ENCODE results near the gene OGG1. TPM values are rescaled to one million over a fixed set of nuclear protein-coding genes. Genes with fewer than 3 reads are reported as not detected.

Gene OGG1
- total RNA-seq, 2 experiments from 2014 or later: 42.3 to 47.9 TPM

DNA sequence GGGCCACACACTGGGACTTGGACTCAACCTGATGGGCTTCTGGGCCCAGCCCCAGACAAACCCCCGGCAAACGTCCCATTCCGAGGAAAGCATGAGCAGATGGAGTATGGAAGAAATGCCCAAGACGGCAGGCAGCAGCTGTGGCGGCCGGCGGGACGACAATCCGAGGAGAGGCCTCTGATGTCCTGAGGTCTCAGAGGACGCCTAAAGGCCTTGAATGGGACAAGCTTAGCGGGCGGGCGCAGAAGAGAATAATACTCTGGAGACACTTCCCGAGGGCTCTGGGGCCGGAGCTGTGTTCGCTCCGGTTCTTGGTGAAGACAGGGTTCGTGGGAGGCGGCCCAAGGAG lies 482 bp upstream of the OGG1 start:
- Mint-ChIP-seq H3K36me3 (ENCODE audit: low read depth) (peaks cover 60% of the 10 kb centered on the region), H3K9me3 (no peaks in the 10 kb centered on the region), H3K4me3 (peak overlapping the region; percentile 94), H3K27ac (peak overlapping the region; percentile 96), H3K27me3 (no peaks in the 10 kb centered on the region), H3K4me1 (peaks cover 38% of the 10 kb centered on the region)
- no peak for DNase-seq
- ChIA-PET CTCF (interaction anchor here (0.8 to 11.1 kb wide), 2 partner anchors 14 to 43 kb away, joined by 3 to 93 read pairs; partner anchors contain the start of genes ARPC4, BRPF1 and TADA3), POLR2A (interaction anchor here (0.9 kb wide), 1 partner anchor 59 kb away, joined by 3 read pairs; no protein-coding TSS in a partner anchor)

DNA sequence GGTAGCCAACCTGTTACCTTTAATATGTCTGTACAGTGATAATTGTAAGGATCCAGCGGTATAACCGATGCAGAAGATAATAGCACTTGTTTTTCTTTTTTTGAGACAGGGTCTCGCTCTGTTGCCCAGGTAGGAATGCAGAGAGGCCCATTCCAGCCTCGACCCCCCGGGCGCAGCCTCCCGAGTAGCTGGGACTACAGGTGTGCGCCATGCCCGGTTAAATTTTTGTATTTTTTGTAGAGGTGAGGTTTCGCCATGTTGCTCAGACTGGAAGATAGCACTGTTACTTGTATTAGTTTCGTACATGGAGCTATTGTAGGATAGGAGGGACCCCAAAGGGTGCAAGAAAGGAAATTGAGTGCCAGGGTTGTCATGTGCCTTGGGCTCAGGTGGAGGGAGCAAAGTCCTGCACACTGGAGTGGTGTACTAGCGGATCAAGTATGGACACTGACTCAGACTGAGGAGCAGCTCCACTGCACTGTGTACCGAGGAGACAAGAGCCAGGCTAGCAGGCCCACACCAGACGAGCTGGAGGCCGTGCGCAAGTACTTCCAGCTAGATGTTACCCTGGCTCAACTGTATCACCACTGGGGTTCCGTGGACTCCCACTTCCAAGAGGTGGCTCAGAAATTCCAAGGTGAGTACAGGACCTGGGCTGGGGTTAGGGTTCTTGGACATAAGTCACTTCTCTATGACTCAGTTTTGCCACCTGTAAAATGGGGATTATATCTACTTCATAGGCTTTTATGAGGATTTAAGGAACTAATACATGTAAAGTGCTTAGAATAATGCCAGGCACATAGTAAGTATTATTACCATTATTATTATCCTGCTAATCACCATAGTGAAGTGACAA lies 1.0 kb downstream of the OGG1 start:
- ChIA-PET CTCF (interaction anchor here (0.6 to 11.1 kb wide), 3 partner anchors 12 to 57 kb away, joined by 3 to 93 read pairs (median 4); partner anchors contain the start of gene BRPF1), POLR2A (no interaction called here)
- H3K27ac Mint-ChIP-seq: peak overlapping the region; percentile 96
- peaks cover 50% of the 10 kb centered on the region for H3K4me1 Mint-ChIP-seq
- peak overlapping the region; percentile 94 for H3K4me3 Mint-ChIP-seq
- no peak for DNase-seq
- no peaks in the 10 kb centered on the region for H3K27me3 Mint-ChIP-seq
- H3K36me3 Mint-ChIP-seq (ENCODE audit: low read depth): peaks cover 63% of the 10 kb centered on the region
- no peaks in the 10 kb centered on the region for H3K9me3 Mint-ChIP-seq

DNA sequence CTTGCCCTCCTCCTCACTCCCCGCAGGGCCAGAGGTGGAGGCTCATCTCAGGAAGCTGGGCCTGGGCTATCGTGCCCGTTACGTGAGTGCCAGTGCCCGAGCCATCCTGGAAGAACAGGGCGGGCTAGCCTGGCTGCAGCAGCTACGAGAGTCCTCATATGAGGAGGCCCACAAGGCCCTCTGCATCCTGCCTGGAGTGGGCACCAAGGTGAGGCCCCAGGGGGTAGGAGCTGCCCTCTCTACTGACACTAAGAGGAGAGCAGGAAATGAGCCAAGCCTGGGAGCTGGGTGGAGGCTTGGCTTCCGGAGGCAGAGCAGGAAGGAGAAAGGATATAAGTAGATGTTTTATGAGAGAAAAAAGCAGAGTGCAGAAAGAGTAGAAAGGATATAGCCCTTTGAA lies 4.9 kb downstream of the OGG1 start:
- CTCF ChIA-PET: interaction anchor here (1.0 to 2.0 kb wide), 4 partner anchors 8 to 14 kb away, joined by 4 to 5 read pairs (median 5); no protein-coding TSS in a partner anchor
- H3K9me3 Mint-ChIP-seq: no peaks in the 10 kb centered on the region
- peak overlapping the region; percentile 17 for H3K27ac Mint-ChIP-seq
- POLR2A ChIA-PET: no interaction called here
- H3K4me3 Mint-ChIP-seq: peak overlapping the region; percentile 12
- H3K4me1 Mint-ChIP-seq: peaks cover 36% of the 10 kb centered on the region
- DNase-seq: no peak
- no peaks in the 10 kb centered on the region for H3K27me3 Mint-ChIP-seq
- H3K36me3 Mint-ChIP-seq (ENCODE audit: low read depth): peaks cover 56% of the 10 kb centered on the region

DNA sequence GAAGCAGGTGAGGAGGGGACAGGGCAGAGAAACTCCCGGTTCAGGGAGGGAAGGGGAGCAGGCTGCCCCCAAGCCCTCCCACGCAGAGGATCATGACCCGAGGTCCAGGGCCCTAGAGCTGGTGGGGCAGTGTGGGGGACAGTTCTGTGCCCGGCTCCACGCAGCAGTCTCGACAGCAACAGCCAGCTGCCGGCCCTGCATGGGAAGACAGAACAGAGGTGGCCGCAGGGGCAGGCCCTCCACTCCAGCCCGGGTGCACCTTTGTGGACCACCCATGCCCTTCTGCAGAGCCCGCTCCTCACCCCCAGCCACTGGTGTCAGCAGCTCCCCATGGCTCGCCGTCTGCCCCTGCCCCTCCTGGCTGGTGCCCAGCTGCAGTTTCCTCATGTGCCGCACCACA lies 7.7 kb downstream of the OGG1 start:
- H3K4me1 Mint-ChIP-seq: peaks cover 19% of the 10 kb centered on the region
- peaks cover 51% of the 10 kb centered on the region for H3K36me3 Mint-ChIP-seq (ENCODE audit: low read depth)
- H3K27ac Mint-ChIP-seq: peak overlapping the region; percentile 41
- DNase-seq: no peak
- no peak overlapping the region for H3K4me3 Mint-ChIP-seq
- H3K9me3 Mint-ChIP-seq: no peaks in the 10 kb centered on the region
- H3K27me3 Mint-ChIP-seq: no peaks in the 10 kb centered on the region
- ChIA-PET CTCF (no interaction called here), POLR2A (no interaction called here)

DNA sequence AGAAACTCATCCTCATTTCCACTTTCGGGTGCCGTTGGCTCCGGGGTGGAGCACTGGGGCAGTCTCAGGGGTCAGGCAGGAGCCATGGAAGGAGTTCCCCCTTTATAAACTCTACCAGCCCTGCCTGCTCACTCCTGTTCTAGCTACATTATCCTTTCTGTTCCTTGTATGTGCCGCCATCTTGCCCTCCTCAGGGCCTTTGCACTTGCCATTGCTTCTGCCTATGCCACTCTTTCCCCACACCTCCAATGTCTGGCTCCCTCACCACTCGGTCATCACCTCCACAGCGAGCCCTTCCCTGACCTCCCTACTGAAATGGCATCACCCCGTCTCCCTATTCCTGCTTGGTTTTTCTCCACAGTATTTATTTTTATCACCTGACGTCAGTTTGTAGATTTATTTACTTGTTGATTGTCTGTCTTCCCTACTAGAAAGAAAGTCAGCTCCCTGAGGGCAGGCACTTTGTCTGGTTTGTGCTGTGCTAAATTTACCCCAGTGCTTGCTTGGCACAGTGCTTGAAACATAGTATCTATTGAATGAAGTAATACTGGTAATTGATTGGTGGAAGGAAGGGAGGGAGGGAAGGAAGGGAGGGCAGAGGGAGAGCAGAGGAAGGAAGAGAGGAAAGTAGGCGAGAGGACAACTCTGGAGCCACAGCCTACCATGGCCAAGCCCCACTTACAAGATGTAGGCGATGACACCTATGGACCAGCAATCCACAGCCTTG lies 11.2 kb downstream of the OGG1 start:
- POLR2A ChIA-PET: no interaction called here
- no peak overlapping the region for H3K4me3 Mint-ChIP-seq
- no peaks in the 10 kb centered on the region for H3K27me3 Mint-ChIP-seq
- DNase-seq: no peak
- H3K4me1 Mint-ChIP-seq: no peaks in the 10 kb centered on the region
- H3K36me3 Mint-ChIP-seq (ENCODE audit: low read depth): peaks cover 39% of the 10 kb centered on the region
- no peak overlapping the region for H3K27ac Mint-ChIP-seq
- no peaks in the 10 kb centered on the region for H3K9me3 Mint-ChIP-seq
- CTCF ChIA-PET: interaction anchor here (0.8 to 1.4 kb wide), 2 partner anchors 16 to 19 kb away, joined by 3 to 5 read pairs; no protein-coding TSS in a partner anchor

DNA sequence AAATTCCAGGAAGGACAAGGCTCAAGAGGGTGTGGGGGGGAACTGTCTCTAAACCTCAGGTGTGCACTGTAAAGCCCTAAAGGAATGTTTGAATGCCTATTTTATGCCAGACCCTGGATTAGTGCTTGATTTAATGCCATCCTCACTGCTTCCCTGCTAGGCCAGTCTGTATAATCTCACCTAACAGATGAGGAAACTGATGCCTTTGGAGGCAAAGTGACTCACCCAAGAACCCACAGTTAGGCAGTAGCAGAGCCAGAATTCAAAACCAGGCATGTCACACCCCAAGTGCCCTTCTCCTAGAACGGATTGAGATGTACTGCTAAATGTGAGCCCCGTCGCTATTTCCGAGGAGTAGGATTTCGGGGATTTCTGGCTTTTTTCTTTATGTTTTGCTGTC lies 12.2 kb downstream of the OGG1 start:
- no peak for DNase-seq
- Mint-ChIP-seq H3K9me3 (no peaks in the 10 kb centered on the region), H3K27me3 (no peaks in the 10 kb centered on the region), H3K4me1 (peaks cover 2% of the 10 kb centered on the region), H3K4me3 (no peak overlapping the region), H3K27ac (no peak overlapping the region), H3K36me3 (ENCODE audit: low read depth) (peaks cover 32% of the 10 kb centered on the region)
- CTCF ChIA-PET: interaction anchor here (0.6 kb wide), 1 partner anchor 19 kb away, joined by 3 read pairs; no protein-coding TSS in a partner anchor
- POLR2A ChIA-PET: no interaction called here

DNA sequence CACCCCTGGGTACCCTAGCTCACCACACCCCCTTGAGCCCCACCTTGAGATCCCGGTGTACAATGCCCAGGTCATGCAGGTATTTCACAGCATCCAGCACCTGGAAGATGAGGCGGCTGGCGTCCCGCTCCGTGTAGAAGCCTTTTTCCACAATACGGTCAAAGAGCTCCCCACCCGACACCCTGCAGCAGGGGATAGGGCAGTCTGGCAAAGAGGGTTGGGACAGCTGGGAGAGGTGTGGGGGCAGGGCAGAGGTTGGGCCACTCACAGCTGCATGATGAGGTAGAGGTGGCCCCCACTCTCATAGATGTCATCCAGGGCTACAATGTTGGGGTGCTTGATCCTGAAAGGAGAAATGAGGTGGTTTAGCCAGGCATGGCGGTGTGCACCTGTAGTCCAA lies 13.1 kb downstream of the OGG1 start:
- Mint-ChIP-seq H3K27me3 (no peaks in the 10 kb centered on the region), H3K9me3 (no peaks in the 10 kb centered on the region), H3K36me3 (ENCODE audit: low read depth) (peaks cover 27% of the 10 kb centered on the region), H3K4me1 (peaks cover 11% of the 10 kb centered on the region), H3K4me3 (no peak overlapping the region), H3K27ac (no peak overlapping the region)
- CTCF ChIA-PET: interaction anchor here (1.2 to 1.3 kb wide), 4 partner anchors 9 to 12 kb away, joined by 3 to 5 read pairs (median 4); partner anchors contain the start of gene OGG1
- POLR2A ChIA-PET: no interaction called here
- no peak for DNase-seq

DNA sequence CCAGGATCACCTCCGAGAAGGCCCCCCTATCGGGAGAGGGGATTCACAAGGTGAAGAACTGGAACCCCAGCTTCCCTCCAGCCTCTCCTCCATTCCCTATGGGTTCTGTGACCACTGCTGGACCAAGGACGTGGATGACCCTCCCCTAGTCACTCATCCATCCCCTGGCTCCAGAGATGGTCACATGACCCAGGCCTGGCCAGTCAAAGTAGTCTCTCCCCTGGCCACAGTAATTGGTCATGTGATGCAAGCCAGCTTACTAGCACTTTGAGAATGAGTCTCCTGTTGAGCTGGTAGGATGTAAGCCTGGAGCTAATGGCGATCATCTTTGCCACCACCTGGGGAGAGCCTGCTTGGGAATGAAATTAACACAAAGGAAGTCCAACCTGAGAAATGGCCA lies 16.1 kb downstream of the OGG1 start:
- H3K4me1 Mint-ChIP-seq: peaks cover 36% of the 10 kb centered on the region
- ChIA-PET POLR2A (no interaction called here), CTCF (interaction anchor here (1.1 kb wide), 1 partner anchor 14 kb away, joined by 5 read pairs; no protein-coding TSS in a partner anchor)
- H3K4me3 Mint-ChIP-seq: no peak overlapping the region
- H3K27me3 Mint-ChIP-seq: no peaks in the 10 kb centered on the region
- no peak overlapping the region for H3K27ac Mint-ChIP-seq
- H3K9me3 Mint-ChIP-seq: no peaks in the 10 kb centered on the region
- no peak for DNase-seq
- H3K36me3 Mint-ChIP-seq (ENCODE audit: low read depth): peaks cover 9% of the 10 kb centered on the region

DNA sequence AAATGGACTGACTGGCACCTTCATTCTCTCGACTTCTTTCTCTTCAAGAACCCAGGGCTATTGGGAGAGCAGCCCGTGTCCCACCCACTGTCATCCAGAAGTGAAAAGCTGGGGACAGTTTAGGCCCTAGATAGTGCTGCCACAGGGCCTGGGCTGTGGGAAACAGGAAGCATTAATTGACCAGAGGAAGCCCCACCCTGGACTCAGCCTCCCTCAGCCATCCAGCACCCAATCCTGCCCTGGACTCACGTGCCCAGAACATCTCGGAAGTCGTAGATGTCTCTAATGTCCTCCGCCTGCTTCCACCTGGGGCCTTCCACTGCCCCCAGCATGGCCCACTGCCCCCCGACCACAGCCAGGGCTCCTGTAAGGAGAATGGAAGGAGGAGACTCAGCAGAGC lies 17.7 kb downstream of the OGG1 start:
- H3K36me3 Mint-ChIP-seq (ENCODE audit: low read depth): peaks cover 5% of the 10 kb centered on the region
- no peak overlapping the region for H3K4me3 Mint-ChIP-seq
- H3K27me3 Mint-ChIP-seq: no peaks in the 10 kb centered on the region
- ChIA-PET CTCF (interaction anchor here (0.8 to 1.4 kb wide), 2 partner anchors 13 to 16 kb away, joined by 3 to 5 read pairs; no protein-coding TSS in a partner anchor), POLR2A (no interaction called here)
- no peaks in the 10 kb centered on the region for H3K9me3 Mint-ChIP-seq
- H3K4me1 Mint-ChIP-seq: peaks cover 40% of the 10 kb centered on the region
- H3K27ac Mint-ChIP-seq: peak overlapping the region; percentile 6
- DNase-seq: no peak

DNA sequence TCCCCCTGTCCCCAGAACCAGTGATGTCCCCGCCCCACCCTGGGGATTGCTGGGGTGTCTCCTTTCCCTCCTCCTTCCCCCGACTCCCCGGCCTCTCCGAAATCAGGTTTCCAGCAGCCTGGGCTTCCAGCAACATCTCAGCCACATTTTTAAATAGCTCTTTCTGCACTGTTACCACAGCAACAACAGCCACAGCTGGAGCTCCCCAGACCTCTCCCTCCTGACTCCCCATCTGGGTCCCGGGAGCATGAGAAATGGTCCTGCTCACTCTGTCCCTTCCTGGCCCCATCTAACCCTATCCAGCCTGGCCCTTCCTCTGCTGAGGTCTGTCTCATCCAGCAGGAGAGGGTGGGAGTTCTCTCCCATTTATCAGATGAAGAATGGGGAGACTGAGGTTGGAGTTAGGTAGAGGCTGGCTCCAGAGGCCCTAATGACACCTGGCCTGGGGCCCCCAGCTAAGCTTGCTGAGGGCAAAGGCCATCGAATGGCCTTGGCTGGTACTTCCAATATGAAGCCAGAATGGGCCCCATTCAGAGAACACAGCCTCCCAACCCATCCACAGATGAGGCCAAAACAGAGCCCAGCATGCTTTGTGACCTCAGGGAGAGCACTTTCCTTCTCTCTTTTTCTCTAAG lies 18.5 kb downstream of the OGG1 start:
- Mint-ChIP-seq H3K9me3 (no peaks in the 10 kb centered on the region), H3K27ac (no peak overlapping the region), H3K4me1 (peaks cover 40% of the 10 kb centered on the region), H3K4me3 (no peak overlapping the region), H3K27me3 (no peaks in the 10 kb centered on the region), H3K36me3 (ENCODE audit: low read depth) (peaks cover 5% of the 10 kb centered on the region)
- DNase-seq: no peak
- CTCF ChIA-PET: interaction anchor here (0.8 to 1.1 kb wide), 2 partner anchors 9 to 14 kb away, joined by 3 to 5 read pairs; no protein-coding TSS in a partner anchor
- POLR2A ChIA-PET: no interaction called here

DNA sequence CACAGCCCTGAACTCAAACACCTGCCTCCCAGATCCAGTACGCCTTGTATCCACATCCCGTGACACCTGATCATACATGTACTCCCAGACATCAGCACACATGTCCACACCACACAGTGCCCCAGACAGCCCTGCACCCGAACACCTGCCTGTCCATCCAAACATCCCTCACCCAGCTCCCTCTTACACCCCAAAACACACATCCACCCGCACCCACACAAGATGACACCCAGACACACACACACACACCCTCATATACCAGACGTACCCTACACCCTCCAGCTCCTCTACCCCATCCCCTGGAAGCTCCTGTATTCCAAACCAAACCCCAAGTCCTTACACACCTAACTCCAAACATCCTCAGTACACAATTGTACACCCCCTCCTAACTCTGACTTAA lies 19.3 kb downstream of the OGG1 start:
- CTCF ChIA-PET: interaction anchor here (0.9 to 1.4 kb wide), 3 partner anchors 13 to 24 kb away, joined by 4 to 5 read pairs (median 4); partner anchors contain the start of gene ARPC4
- Mint-ChIP-seq H3K4me1 (peaks cover 41% of the 10 kb centered on the region), H3K9me3 (no peaks in the 10 kb centered on the region), H3K4me3 (peak overlapping the region; percentile 76), H3K27me3 (no peaks in the 10 kb centered on the region), H3K27ac (peak overlapping the region; percentile 72), H3K36me3 (ENCODE audit: low read depth) (peaks cover 5% of the 10 kb centered on the region)
- DNase-seq: no peak
- POLR2A ChIA-PET: no interaction called here

DNA sequence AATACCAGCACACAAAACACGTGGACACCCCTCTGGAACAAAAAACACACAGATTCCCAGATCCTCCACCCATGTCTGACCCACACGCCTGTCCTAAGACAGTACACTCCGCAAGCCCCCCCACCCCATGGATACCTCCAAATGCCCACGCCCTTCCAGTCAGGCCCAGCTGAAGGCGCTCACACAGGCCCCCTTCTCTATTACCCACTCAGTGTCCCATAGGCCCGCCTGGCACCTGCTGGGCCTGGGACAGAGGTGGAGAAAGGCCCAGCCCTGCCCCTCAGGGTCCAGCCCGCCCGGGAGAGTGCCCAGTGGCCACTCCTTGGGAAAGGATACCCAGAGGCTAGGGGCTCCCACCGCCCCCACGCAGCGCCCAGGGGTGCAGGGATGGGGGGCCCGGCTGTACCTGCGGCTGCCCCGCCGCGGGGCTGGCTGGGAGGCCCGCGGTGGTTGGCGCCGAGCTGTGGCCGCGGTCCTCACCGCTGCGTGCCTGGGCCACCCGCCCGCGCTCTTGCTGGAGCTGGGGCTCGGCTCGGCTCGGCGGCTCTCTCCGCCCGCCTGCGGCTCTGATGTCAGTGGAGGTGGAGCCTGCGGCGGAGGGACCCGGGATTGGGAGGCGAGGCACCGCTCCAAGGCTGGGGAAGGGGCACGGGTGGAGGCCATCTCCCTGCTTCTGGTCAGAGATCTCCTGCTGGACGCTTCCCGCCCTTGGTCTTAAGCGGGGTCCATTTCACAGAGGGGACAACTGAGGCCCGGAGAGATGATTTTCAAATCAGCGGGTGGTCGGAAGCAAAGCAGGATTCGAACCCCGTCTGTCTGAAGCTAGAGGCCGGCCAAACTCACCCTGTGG lies 19.9 kb downstream of the OGG1 start, which contains the start of gene CAMK1:
Gene CAMK1 (minus strand): TSS at position 522 of the 850 bp plus-strand sequence. CDS start 2,198 bp downstream, outside the sequence.
- POLR2A ChIA-PET: no interaction called here
- Mint-ChIP-seq H3K27me3 (no peaks in the 10 kb centered on the region), H3K27ac (peak within 1 kb of the TSS; percentile 76), H3K4me3 (peak within 1 kb of the TSS; percentile 76), H3K9me3 (no peaks in the 10 kb centered on the region), H3K4me1 (peaks cover 41% of the 10 kb centered on the region), H3K36me3 (ENCODE audit: low read depth) (peaks cover 5% of the 10 kb centered on the region)
- DNase-seq: peak; percentile 72
- CTCF ChIA-PET: interaction anchor here (0.6 to 1.4 kb wide), 5 partner anchors 14 to 240 kb away, joined by 3 to 5 read pairs (median 4); partner anchors contain the start of gene ARPC4

Data from activated CD4-positive, alpha-beta T cell treated with anti-CD3 and anti-CD28 coated beads, Interleukin-2, amount 10 ng/mL, durations not matched to agents 7 days and 5 days (primary cell).